Measurements from ENCODE around the gene FIGLA.

GRCh38 chr2:70757360-70757759 lies 33.1 kb downstream of the FIGLA start:
- TF ChIP-seq CTCF (conservative IDR thresholded peaks at IDR 0.05 in 1 of 2, IDR thresholded peaks at IDR 0.05 in 1 of 2; ENCODE audit: low read depth in 1 of 2, low read length in 2 of 2) (no peak), EZH2 (IDR thresholded peaks at IDR 0.05; ENCODE audit: low read length, missing control alignments) (no peak)
